Measurements from ENCODE around the gene ZNF84. TPM values are rescaled to one million over a fixed set of nuclear protein-coding genes. Genes with fewer than 3 reads are reported as not detected.

ZNF84 gene
- total and polyA plus RNA-seq, 2 of the 8 experiments (the other 6 are each of a cell fraction or from before 2014, with no cell fraction given): 8.9 to 34.0 TPM

DNA sequence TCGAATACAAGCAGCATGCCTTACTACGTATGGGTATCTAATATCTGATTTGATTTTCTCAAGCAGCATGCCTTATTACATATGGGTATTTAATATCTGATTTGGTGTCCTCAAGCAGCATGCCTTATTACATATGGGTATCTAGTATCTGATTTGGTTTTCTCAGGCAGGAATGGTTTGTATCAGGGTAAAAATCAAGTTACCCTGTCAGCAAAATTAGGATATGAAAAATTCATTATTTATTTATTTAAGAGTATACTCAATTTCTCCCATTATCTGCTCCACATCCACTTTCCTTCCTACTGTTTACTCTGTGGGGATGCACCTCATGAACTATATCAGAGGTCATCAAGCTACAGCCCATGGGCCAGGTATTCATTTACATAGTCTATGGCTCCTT is 70.8 kb downstream of the ZNF84 start:
- POLR2A ChIA-PET (ENCODE audit: partially characterized antibody): no interaction called here
- TF ChIP-seq EZH2 (IDR thresholded peaks at IDR 0.05; ENCODE audit: low read depth, low read length, severe bottlenecking): no peak
- no peak for TF ChIP-seq MAFK (IDR thresholded peaks at IDR 0.05; ENCODE audit: low read depth, low read length)
- TF ChIP-seq EGR1 (IDR thresholded peaks at IDR 0.05; ENCODE audit: borderline replicate concordance, low read depth, low read length): no peak
- TF ChIP-seq CBX5 (IDR thresholded peaks at IDR 0.05; ENCODE audit: low read depth, low read length): no peak
- no peak for TF ChIP-seq YY1 (IDR thresholded peaks at IDR 0.05; ENCODE audit: low read depth, low read length)
- no peak for TF ChIP-seq ASH2L (IDR thresholded peaks at IDR 0.05; ENCODE audit: low read length)
- TF ChIP-seq CBX8 (IDR thresholded peaks at IDR 0.05; ENCODE audit: borderline replicate concordance, low read depth, low read length): no peak
- no peak for TF ChIP-seq SIRT6 (IDR thresholded peaks at IDR 0.05; ENCODE audit: low read length)
- TF ChIP-seq TBP (IDR thresholded peaks at IDR 0.05; ENCODE audit: low read depth, low read length): no peak
- Histone ChIP-seq H4K8ac (ENCODE audit: extremely low read depth, insufficient read depth, low read length) (no peak overlapping the region), H3K23me2 (ENCODE audit: low read depth, low read length) (no peaks in the 10 kb centered on the region), H2AFZ (ENCODE audit: low read length) (no peak overlapping the region), H3K56ac (replicated peaks; ENCODE audit: insufficient read length, low read depth, low read length) (no peak overlapping the region), H3K4me3 (ENCODE audit: extremely low read depth in 1 of 4, insufficient read depth in 2 of 4, low read depth in 3 of 4, low read length in 4 of 4) (no peak overlapping the region), H4K91ac (replicated peaks; ENCODE audit: insufficient read length, low read length) (no peak overlapping the region), H2BK12ac (ENCODE audit: low read depth, low read length) (no peak overlapping the region), H3K79me1 (ENCODE audit: low read depth, low read length) (no peaks in the 10 kb centered on the region), H3K23ac (ENCODE audit: insufficient read length) (no peak overlapping the region), H3K27me3 (replicated peaks in 1 of 4; ENCODE audit: control insufficient read depth in 3 of 4, extremely low read depth in 1 of 4, insufficient read depth in 3 of 4, low read length in 3 of 4) (no peaks in the 10 kb centered on the region), H3K9ac (replicated peaks in 1 of 4; ENCODE audit: extremely low read depth in 1 of 4, low read depth in 3 of 4, low read length in 3 of 4) (no peak overlapping the region), H2BK120ac (replicated peaks; ENCODE audit: low read depth, low read length) (no peak overlapping the region), H3K79me2 (ENCODE audit: control insufficient read depth in 1 of 2, insufficient read depth in 2 of 2, low read length in 2 of 2) (no peaks in the 10 kb centered on the region), H3K4me2 (ENCODE audit: insufficient read depth in 1 of 2, low read depth in 2 of 2, low read length in 2 of 2) (no peak overlapping the region), H3K27ac (ENCODE audit: low read depth, low read length) (no peak overlapping the region), H2BK5ac (ENCODE audit: low read depth, low read length) (no peak overlapping the region), H3K9me3 (ENCODE audit: insufficient read depth in 2 of 2, low read depth in 1 of 2, low read length in 1 of 2) (peaks cover 72 to 88% of the 10 kb centered on the region in 2 experiments), H2BK15ac (ENCODE audit: low read length) (no peak overlapping the region), H3K4ac (replicated peaks; ENCODE audit: insufficient read length, low read depth, low read length) (no peak overlapping the region), H3K4me1 (replicated peaks in 1 of 4; ENCODE audit: control insufficient read depth in 3 of 4, insufficient read depth in 4 of 4, low read length in 3 of 4) (no peaks in the 10 kb centered on the region), H3K36me3 (ENCODE audit: control insufficient read depth in 2 of 4, insufficient read depth in 4 of 4, low read length in 3 of 4) (peaks cover 5 to 66% (median 33%) of the 10 kb centered on the region in 4 experiments; a peak in 7 of 8 replicates), H3K14ac (ENCODE audit: insufficient read length) (no peak overlapping the region), H4K20me1 (replicated peaks in 1 of 2; ENCODE audit: control insufficient read depth in 1 of 2, insufficient read depth in 2 of 2, low read length in 2 of 2) (no peaks in the 10 kb centered on the region), H3K18ac (ENCODE audit: extremely low read depth, low read length) (no peak overlapping the region), H2AK5ac (ENCODE audit: low read depth, low read length) (no peak overlapping the region), H4K5ac (ENCODE audit: insufficient read length, low read depth, low read length) (no peak overlapping the region), H2BK20ac (ENCODE audit: low read length) (no peak overlapping the region)
- DNase-seq (ENCODE audit: low read depth in 1 of 2, low spot score in 2 of 2) (no peak), FAIRE-seq (no peak)
- WGBS, 2 experiments (ENCODE audit: extremely low coverage in 1 of 2, insufficient coverage in 1 of 2, insufficient read length in 1 of 2, insufficient replicate concordance in 2 of 2, low coverage in 1 of 2, low lambda C conversion rate in 2 of 2, missing lambda C conversion rate in 1 of 2): 90% methylated on average over 2 of the region's 2 CpGs; no CpG with 5 or more reads in 1 of the 2 experiments
- CTCF ChIA-PET (ENCODE audit: partially characterized antibody): no interaction called here

Data from H1 (cell line).